Measurements from ENCODE around the gene NOTCH4.

NOTCH4 gene

DNA sequence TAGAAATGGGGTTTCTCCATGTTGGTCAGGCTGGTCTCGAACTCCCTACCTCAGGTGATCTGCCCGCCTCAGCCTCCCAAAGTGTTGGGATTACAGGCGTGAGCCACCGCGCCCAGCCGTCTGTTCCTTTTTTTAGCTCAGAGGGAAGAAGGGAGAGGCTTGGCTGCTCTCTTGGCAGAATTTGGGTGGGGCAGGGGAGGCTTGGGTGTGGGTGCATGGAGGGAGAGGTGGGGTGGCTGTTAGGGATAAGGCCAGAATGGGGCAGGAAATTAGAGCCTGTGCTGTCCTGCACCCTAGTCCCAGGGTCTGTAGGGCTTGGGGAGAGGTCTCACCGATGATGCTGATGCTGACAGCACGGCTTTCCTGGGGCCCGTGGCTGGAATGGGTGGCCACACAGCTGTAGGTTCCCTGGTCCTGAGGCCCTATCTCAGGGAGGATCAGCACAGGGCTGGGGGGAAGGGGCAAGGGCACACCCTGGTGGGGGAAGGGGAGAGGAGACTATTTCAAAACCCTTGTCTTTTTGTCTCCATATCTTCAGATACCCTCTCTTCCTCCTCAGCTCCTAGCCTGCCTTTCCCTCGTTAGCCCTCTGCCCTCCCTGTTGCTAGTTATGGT is 41.8 kb downstream of the NOTCH4 start:
- DNase-seq (ENCODE audit: low spot score) = no peak

DNA sequence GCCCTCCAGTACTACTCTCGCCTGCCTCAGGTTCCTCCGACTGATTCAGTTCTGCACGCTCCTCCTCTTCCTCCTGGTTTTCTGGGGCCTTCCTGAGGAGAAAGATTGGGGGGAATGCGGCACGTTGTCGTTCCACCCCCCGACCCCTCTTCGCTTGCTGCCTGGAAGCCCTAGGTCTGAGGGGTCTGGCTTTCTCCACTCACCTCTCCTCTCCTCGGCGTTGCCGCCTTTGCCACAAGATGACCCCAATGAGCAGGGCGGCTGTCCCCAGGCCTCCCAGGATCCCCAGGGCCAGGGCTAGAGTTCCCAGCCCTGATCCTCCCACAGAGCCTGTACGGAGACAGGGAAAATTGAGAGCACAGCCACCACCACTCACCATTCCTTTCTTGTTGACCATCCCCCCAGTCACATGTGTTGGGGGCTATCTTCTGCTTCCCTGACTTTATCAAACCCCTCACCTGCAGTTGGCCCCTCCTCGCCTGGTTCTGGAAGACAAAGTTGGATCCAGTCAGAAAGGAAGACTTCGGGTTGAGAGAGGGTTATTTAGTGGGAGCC is 42.6 kb downstream of the NOTCH4 start:
- DNase-seq (ENCODE audit: low spot score) = no peak

DNA sequence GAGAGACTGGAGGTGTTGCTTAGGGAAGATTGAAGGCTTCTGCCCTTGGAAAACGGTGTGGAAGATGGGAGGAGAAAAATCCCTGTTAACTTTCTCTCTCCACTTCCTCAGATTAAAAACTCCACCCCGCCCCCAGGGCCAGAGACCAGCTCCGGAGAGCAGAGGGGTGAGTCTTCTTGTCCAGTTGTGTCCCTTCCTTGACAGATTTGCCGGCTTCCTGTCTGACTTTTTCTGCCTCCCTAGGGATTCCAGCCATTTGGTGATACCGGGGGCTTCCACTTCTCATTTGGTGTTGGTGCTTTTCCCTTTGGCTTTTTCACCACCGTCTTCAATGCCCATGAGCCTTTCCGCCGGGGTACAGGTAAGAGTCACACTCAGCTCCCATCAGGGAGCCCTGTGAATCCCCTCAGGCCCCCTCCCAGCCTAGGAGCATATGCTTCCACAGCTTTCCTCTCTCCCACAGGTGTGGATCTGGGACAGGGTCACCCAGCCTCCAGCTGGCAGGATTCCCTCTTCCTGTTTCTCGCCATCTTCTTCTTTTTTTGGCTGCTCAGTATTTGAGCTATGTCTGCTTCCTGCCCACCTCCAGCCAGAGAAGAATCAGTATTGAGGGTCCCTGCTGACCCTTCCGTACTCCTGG is 44.0 kb downstream of the NOTCH4 start:
- no peak for DNase-seq (ENCODE audit: low spot score)

DNA sequence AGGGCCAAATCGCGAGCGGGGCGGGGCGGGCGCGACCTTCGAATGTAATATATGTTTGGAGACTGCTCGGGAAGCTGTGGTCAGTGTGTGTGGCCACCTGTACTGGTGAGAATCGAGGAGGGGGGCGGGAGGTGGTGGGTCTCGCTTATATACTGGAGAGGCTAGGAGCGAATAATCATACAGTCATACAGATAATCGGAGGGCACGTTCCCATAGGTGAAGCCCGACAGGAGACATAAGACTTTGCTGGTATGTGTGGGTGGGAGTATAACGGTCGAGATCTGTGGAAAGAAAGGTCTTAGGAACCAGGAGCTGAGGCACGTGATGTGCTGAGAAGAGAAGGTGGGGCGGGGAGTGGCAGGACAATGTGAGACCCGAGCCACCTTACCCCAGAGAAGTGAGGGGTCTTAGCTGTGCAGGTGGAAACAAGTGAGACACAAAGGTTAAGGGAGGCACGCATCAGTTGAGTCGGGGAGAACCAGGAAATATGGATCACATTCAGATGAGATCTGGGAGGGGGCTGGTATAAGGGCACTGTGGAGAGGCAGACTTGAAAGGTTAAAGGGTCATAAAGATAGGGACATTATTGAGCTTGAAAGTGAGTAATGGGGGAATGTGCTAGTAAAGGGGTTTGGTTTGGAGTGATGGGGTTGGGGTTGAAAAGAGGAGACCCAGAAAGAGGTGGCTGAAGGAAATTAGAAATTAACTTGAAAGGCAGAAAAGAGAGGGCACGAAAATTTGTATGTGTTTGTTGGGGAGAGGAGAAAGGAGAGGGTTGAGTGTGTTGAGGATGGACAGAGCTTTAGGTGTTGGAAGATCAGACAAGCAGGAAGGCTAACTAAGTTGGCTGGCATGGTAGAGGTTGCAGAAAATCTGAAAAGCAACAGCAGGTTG is 45.1 kb downstream of the NOTCH4 start:
- DNase-seq (ENCODE audit: low spot score) = no peak

DNA sequence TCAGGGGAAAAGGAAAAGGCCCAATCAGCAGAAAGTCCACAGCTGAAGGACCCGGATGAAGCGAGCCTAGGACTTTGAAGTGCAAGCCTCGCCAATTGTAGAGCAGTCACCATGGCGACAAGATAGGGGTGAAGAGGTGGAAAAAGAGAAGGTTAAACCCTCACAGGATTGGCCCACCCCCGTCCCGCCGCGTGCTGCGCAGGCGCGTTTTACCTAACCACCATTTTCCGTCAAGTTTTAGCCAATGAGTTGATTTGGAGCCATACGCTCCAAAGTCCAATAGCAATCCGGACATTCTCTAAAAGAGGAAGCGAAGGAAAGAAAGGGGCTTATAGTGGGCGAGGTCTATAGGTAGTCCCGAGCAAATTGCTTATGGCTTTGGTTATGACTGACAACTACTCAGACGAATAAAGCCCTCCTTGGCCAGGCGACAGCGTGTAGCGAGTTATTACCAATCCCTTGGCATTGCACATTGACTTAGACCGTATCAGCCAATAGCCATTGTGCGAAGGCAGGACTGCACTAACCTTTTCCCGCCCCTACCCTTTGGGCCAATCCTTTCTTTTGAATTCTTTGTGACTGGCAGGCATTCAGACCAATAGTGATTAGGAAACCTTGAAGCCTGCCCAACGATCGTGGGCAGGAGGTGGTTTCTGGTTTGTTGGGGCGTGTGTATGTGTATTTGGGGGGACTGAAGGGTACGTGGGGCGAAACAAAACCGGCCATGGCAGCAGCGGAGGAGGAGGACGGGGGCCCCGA is 45.9 kb downstream of the NOTCH4 start, which contains the start of gene RNF5:
Gene RNF5, plus strand, starts transcription at position 618 of the 759 bp plus-strand sequence. Its CDS starts 107 bp downstream, at position 725.
- peak; percentile 100 for DNase-seq (ENCODE audit: low spot score)

DNA sequence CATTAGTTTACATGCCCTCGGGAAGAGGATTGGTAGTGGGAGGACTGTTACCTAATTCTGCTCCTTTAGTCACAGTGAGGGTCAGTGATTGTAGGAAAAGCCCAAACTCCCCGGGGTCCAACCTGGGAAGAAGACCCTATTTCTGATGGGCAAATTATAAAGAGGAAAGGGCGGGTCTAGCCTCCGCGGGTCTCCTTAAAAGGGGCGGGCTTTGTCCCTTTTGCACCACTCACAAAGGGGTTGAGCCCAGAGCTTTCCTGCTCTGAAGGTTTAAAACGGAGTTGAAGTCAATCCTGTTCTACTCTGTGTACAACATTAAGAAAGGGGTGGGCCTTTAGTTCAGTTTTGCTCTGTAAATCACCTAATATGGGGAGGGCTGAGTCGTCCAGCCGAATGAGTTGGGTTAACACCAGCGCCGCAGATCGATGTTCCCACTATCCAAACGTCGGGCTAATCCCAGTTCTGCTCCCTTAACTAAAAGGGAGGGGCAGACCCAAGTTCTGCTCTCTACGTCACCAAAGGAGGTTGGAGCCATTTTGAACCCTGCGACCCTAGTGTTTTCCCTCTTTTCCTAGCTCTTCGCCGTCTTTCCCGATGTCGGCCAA is 46.6 kb downstream of the NOTCH4 start:
- DNase-seq (ENCODE audit: low spot score) = peak; percentile 84

DNA sequence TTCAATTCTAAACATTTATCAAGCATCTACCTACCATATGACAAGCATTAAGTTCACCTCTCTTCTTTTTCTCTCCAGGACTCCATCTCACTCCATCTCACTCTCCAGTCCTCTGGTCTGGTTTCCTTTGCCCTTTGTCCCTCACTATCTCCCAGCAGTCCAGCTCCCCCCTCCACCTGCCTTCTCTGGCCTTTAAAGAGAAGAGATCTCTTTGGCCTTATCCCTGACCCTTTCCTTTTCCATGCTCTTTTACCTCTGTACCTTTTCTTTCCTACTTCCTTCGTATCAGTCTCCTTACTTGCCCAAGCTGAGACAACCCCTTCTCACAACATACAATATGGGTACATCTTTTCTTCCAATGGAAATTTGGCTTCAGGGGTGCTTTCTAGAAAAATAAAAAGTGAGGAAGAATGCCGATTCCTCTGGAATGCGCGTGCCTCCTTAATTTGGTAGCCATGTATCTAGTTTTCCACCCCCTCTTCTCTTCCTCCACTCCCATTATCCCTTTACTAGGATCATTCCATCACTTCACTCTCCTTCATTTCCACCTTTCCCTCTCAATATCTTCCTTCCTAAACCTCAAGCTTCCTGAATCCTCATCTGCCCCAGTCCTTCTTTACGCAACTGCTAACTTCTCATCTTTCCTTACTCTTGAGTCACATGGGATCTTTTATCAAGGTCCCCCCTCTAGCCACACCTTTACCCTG is 47.2 kb downstream of the NOTCH4 start:
- DNase-seq (ENCODE audit: low spot score) = no peak

DNA sequence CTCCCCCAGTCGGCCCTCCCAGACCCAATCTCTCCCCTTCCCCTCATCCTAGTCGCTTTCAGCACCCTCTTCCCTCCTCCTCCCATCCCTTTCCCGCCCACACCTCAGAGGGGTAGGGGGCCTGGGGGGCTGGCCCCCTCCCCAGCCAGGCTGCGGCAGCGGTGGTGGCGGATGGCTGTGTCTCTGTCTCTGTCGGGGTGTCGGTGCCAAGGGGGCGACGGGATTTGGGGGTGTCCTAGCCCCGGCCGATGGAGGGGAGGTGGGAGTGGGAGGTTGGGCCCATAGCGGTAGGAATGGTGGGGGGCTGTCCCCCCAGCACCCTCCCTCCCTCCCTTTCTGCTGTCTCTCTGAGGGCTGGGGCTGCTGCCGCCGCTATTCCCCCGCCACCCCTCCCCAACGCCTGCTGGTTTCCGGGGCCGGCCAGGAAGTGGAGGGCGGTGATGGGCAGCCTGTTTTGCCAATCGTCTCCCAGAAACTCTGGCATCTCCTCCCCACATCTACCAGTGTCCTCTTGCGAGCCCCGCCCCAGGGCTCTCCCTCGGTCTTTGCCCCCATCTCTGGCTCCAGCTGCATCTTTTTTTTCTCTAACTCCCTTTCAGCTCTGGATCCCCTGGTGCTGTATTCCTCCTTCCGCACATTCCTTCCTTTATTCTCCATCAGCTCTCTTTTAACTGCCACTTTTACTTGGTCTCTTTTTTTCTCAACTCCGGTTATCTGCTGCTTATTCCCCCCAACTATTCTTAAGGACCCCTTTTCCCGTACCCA is 48.0 kb downstream of the NOTCH4 start, which contains the start of gene AGPAT1:
Gene AGPAT1, minus strand, starts transcription at position 374 of the 765 bp plus-strand sequence. CDS start 4,588 bp downstream, outside the sequence.
- peak; percentile 96 for DNase-seq (ENCODE audit: low spot score)

DNA sequence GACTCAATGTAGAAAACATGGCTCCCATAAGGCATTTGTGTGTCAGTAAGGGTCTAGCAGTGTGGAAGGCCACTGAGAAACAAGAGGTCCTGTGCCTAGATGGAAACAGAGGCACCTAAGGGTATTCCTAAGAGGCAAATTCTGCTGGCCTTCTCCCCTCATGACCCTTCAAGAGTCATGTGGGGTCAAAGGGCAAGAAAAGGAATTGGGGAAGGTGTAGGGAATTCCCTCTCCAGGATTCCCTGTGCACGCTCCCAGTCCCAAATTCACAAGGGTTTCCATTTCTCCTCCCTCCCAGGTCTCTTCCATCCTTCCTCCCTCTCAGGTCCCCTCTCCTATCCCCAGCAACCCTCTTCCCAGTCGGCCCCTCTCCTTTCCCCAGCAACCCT is 48.6 kb downstream of the NOTCH4 start:
- DNase-seq (ENCODE audit: low spot score) = no peak

DNA sequence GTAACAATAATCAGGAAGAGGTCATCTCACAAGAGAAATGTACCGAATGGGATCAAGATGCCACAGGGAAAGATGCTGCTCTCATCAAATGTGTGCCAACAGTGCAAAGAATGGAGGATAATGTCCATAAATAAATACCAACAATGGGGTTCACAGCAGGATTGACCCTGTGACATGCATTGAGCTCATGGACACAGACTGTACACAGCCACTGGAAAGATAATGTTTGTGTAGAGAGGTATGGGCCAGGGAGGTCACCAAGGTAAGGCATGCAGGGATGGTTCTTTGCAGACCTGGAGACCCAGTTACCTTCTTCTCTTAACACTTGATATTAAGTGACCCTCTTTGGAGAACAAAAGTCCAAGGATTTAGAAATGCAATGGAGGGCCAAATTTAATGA is 49.5 kb downstream of the NOTCH4 start:
- DNase-seq (ENCODE audit: low spot score) = no peak

DNA sequence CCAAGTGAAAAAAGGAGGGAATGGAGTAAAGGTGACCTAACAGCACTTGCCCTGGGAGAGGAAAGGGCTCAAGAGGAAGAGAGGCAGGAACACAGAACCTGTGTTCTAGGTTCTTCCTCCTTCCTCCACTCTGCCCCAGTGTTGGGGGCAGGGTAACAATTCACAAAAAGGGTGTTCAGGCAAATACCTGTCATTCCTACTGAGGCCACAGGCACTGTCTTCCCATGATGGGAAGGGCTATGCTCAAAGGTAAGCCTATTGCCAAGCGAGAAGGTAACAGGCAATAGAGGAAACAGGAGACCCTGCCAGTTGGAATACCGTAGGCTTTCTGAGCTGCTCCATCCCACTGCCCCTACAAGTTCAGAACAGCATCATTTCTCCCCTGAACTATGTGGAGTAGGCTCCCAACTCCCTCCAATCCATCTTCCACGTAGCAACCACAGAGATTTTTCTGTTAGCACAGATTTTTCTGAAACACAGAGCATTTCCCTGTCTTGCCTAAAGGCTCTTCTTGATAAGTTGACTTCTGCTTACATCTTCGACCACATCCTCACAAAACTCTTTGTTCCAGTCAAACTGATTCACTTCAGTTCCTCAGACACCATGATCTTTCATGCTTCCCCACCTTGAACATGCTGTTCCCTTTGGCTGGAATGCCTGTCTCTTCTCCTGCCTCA is 50.7 kb downstream of the NOTCH4 start:
- no peak for DNase-seq (ENCODE audit: low spot score)

DNA sequence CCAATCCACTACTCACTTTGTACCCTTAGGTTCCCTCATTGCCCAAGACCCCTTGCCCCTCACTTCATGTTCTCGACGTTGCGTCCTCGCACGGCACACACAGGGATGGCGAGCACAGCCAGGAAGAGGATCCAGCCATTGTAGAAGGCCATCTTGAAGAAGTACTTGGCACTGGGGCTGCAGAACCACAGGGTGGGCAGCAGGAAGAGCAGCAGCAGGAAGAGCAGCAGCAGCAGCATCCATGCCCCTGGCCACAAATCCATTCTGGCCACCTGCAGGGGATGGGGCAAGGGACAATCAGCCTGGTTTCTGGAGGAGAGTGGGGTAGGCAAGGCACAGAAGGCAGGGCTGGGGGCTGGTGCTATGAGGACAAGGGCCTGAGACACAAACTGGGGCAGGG is 52.6 kb downstream of the NOTCH4 start:
- DNase-seq (ENCODE audit: low spot score) = no peak

DNA sequence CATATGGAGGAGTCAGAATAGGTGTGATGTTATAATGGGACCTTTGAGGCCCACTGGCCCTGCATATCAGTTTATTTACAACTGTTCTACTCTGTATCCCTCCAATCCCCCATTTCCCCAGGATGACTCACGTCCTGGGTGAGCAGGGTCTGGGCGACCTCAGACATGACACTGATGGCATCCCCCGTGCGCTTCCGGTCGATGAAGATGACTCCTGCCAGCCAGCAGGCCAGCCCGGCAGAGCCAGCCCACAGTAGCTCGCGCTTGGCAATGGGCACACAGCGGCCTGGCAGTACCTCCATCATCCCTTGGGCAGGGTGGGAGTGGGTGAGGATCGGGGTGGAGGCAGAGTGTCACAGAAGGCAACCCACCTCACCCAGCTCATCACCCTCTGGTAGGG is 53.6 kb downstream of the NOTCH4 start:
- no peak for DNase-seq (ENCODE audit: low spot score)

DNA sequence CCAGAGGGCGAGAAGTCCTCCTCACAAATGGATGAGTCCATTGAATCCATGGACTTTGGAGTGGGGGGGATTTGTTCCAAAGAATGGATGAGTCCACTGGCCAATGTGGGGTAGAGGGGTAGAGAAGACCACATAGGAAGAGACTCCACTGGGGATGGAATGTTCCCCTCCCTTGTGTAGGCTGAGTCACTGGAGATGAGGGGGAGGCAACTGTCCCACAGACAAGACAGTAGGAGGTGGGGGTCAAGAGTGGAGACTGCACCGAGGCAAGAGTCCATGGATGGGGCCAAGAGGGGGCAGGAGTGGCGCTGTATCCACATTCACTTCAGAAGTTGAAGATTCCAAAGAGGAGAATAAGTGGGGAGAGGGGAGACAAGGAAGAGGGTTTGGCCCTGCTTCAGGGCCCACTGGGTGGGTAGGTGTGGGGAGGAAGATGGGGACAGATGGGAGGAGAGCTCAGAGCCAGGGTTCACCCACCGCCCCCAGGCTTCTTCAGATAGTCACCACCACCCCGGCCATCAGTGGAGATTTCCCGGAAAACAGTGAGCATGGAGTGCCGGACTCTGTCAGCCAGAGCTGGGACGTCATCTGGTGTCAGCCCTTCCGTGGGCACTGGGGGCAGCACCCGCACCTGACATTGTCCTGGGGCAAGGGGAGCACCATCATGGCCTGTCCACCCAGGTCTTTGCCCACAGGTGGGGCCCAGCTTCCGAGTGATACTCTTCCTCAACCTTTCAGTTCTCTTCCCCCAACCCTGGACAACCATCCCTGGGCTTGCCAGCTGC is 54.9 kb downstream of the NOTCH4 start:
- DNase-seq (ENCODE audit: low spot score) = no peak

DNA sequence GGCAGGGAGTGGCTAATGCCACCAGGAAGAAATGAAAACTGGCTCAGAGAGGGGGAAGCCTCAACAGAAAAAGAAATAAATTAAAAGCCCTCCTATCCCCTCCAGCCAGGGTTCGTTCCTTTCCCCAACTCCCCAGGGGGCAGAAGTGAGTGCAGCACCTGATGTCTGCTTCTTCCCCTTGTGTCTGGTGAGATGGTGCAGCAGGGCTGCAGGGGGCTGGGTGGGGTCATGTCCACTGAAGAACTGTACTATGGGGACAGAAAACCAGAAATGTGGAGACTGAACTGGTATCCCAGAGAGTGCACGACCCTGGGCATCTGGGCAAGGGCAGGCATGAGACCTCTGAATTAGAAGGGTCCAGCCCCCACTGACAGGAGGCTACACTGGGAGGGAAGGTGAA is 55.5 kb downstream of the NOTCH4 start:
- DNase-seq (ENCODE audit: low spot score) = no peak

DNA sequence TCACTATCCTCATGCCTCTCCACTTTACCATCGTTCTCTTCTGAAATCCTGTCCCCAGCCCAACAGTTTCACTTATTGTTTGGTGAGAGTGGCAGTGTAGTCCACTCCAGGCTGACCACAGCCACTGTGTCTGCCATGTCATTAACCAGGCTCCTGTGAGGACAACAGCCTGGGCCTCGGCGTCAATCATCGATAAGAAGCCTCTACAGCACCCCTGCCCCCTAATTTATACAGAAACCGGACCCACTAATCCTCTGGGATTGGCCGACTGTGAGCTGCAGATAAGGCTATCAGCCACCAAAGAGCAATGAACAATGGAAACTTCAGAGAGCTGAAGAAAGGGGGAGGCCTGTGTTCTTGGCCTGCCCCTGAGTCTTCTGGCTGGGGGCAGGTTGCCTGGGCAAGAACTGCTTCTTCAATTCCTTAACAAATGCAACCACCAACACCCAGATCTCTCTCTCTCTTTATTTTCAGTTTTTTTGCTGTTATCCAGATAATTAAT is 56.1 kb downstream of the NOTCH4 start:
- no peak for DNase-seq (ENCODE audit: low spot score)

DNA sequence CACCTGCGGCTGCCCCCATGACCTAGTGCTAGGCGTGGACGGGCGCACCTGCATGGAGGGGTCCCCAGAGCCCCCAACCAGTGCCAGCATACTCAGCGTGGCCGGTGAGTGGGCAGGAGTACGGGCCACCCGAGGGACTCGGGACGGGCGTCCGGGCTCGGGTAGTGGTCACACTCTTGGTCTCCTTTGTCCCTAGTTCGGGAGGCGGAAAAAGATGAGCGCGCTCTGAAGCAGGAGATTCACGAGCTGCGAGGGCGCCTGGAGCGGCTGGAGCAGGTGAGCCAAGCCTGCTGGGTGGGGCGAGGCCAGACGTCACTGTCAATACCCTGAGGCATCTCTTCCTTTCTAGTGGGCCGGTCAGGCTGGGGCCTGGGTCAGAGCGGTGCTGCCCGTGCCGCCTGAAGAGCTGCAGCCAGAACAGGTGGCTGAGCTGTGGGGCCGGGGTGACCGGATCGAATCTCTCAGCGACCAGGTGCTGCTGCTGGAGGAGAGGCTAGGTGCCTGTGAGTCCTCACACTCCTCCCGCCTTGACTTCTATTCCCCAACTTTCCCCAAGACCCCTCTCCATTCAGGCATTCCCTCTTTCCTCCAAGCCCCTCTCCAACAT is 56.6 kb downstream of the NOTCH4 start:
- no peak for DNase-seq (ENCODE audit: low spot score)

All from SK-N-DZ (cell line).